IMR-90 (cell line): ENCODE data around the gene COL27A1. TPM values are rescaled to one million over a fixed set of nuclear protein-coding genes. Genes with fewer than 3 reads are reported as not detected.

ENCODE experiments used
- ATAC-seq: fragments of 200-7000 bp; cut with Tn5 transposase; 2 replicates; pipeline ENCODE4 v1.9.1; 2020; ENCODE audit warnings: low read depth, mild to moderate bottlenecking, moderate library complexity
- BruUV-seq: library from RNA; stranded (reverse); fragments of 400-500 nt; replicated peaks from 2 replicates; lab custom pipeline; 2021; lab: Mats Ljungman, UMichigan
- CTCF ChIA-PET: fragments of 300-600 bp; formaldehyde crosslinking; extraction: SDS; loops from one replicate; lab custom pipeline; 2021; ENCODE audit warnings: antibody characterized with exemption; lab: Yijun Ruan, JAX
- POLR2A ChIA-PET: fragments of 300-600 bp; sonication (Branson Sonifier 250); formaldehyde crosslinking; loops from one replicate; lab custom pipeline; 2022; ENCODE audit warnings: antibody characterized with exemption; ENCODE audit not compliant: unreplicated experiment; lab: Charles Lee
- DNase-seq: peaks from one replicate; pipeline ENCODE4 v3.0.0; 2013
- H2AFZ ChIP-seq: replicated peaks from 2 replicates; pipeline ENCODE3; 2013; ENCODE audit warnings: low read length, mild to moderate bottlenecking; ENCODE audit not compliant: poor library complexity
- H2AK5ac ChIP-seq: 2 replicates; pipeline ENCODE4 v1.6.1; 2013; ENCODE audit warnings: low read depth, low read length, inconsistent platforms
- H2AK9ac ChIP-seq: replicated peaks from 2 replicates; pipeline ENCODE3; 2013; ENCODE audit warnings: mild to moderate bottlenecking, low read depth, low read length, moderate library complexity; ENCODE audit not compliant: poor library complexity
- H2BK120ac ChIP-seq: 2 replicates; pipeline ENCODE4 v1.6.1; 2013; ENCODE audit warnings: low read depth, low read length, inconsistent platforms
- H2BK15ac ChIP-seq: 3 replicates; pipeline ENCODE4 v1.6.1; 2013; ENCODE audit warnings: low read depth, low read length, inconsistent platforms
- H2BK20ac ChIP-seq: 2 replicates; pipeline ENCODE4 v1.6.1; 2013; ENCODE audit warnings: low read depth, mild to moderate bottlenecking, inconsistent platforms, low read length, moderate library complexity
- H2BK5ac ChIP-seq: 2 replicates; pipeline ENCODE4 v1.6.1; 2013; ENCODE audit warnings: mild to moderate bottlenecking, low read depth, low read length, inconsistent platforms; ENCODE audit not compliant: poor library complexity, severe bottlenecking
- H3K14ac ChIP-seq: replicated peaks from 2 replicates; pipeline ENCODE4 v1.6.1; 2013; ENCODE audit warnings: low read depth, low read length, inconsistent platforms
- H3K18ac ChIP-seq: 2 replicates; pipeline ENCODE4 v1.6.1; 2013; ENCODE audit warnings: low read depth, low read length, control low read depth
- H3K23ac ChIP-seq: 2 replicates; pipeline ENCODE4 v1.6.1; 2013; ENCODE audit warnings: low read depth, low read length, inconsistent platforms
- H3K27ac ChIP-seq: 2 replicates; pipeline ENCODE4 v1.5.1; 2013; ENCODE audit warnings: mild to moderate bottlenecking, control low read depth, low read length; ENCODE audit not compliant: insufficient read depth
- H3K27me3 ChIP-seq: 2 replicates; pipeline ENCODE4 v1.6.1; 2013; ENCODE audit warnings: low read length; ENCODE audit not compliant: control insufficient read depth, insufficient read depth
- H3K36me3 ChIP-seq: 2 replicates; pipeline ENCODE4 v1.6.1; 2013; ENCODE audit warnings: low read length, mixed read lengths; ENCODE audit not compliant: control insufficient read depth, insufficient read depth
- H3K4ac ChIP-seq: 2 replicates; pipeline ENCODE4 v1.6.1; 2013; ENCODE audit warnings: low read depth, low read length, inconsistent platforms
- H3K4me1 ChIP-seq: 2 replicates; pipeline ENCODE4 v1.6.1; 2013; ENCODE audit warnings: low read length, mixed read lengths; ENCODE audit not compliant: control insufficient read depth, insufficient read depth
- H3K4me2 ChIP-seq: 2 replicates; pipeline ENCODE4 v1.6.1; 2013; ENCODE audit warnings: low read depth, mild to moderate bottlenecking, control low read depth, low read length, moderate library complexity
- H3K4me3 ChIP-seq: 2 replicates; pipeline ENCODE4 v1.5.1; 2013; ENCODE audit warnings: low read depth, mild to moderate bottlenecking, control low read depth, low read length, moderate library complexity; ENCODE audit not compliant: insufficient read depth
- H3K56ac ChIP-seq: 2 replicates; pipeline ENCODE4 v1.6.1; 2013; ENCODE audit warnings: low read length, inconsistent platforms; ENCODE audit not compliant: insufficient read depth; ENCODE audit errors: extremely low read depth
- H3K79me1 ChIP-seq, 2 experiments: 2 replicates each; pipeline ENCODE4 v1.6.1; 2013; ENCODE audit warnings: low read length in 2 of 2, inconsistent platforms in 1 of 2, low read depth in 1 of 2
- H3K9ac ChIP-seq: 2 replicates; pipeline ENCODE4 v1.6.1; 2013; ENCODE audit warnings: low read depth, low read length, control low read depth
- H3K9me1 ChIP-seq: 2 replicates; pipeline ENCODE4 v1.6.1; 2013; ENCODE audit warnings: low read length, inconsistent platforms; ENCODE audit not compliant: insufficient read depth
- H3K9me3 ChIP-seq: 2 replicates; pipeline ENCODE4 v1.6.1; 2013; ENCODE audit warnings: low read length; ENCODE audit not compliant: control insufficient read depth, insufficient read depth
- H4K20me1 ChIP-seq: 2 replicates; pipeline ENCODE4 v1.6.1; 2013; ENCODE audit warnings: low read length, inconsistent platforms; ENCODE audit not compliant: insufficient read depth
- H4K5ac ChIP-seq: 2 replicates; pipeline ENCODE4 v1.6.1; 2013; ENCODE audit warnings: mild to moderate bottlenecking, low read depth, low read length, control low read depth
- H4K8ac ChIP-seq, 2 experiments: 2 replicates each; pipeline ENCODE4 v1.6.1; 2013; ENCODE audit warnings: low read depth in 2 of 2, low read length in 2 of 2, control low read depth in 1 of 2, inconsistent platforms in 1 of 2
- H4K91ac ChIP-seq: 2 replicates; pipeline ENCODE4 v1.6.1; 2013; ENCODE audit warnings: low read depth, low read length, inconsistent platforms; ENCODE audit not compliant: insufficient read depth
- BHLHE40 ChIP-seq: fragments of 150-350 bp; IDR thresholded peaks from 2 replicates; pipeline ENCODE4 v1.6.1; 2016; ENCODE audit warnings: mild to moderate bottlenecking, low read depth, low read length
- CEBPB ChIP-seq: IDR thresholded peaks from 2 replicates; pipeline ENCODE4 v1.6.1; 2012; ENCODE audit warnings: low read depth, low read length, improper control_type of control experiment
- CHD1 ChIP-seq: IDR thresholded peaks from 2 replicates; pipeline ENCODE4 v1.6.1; 2012; ENCODE audit warnings: low read depth, low read length, improper control_type of control experiment
- ELK1 ChIP-seq: fragments of 150-350 bp; IDR thresholded peaks from 2 replicates; pipeline ENCODE4 v1.6.1; 2016; ENCODE audit warnings: low read depth, mild to moderate bottlenecking, low read length, moderate library complexity, borderline replicate concordance
- FOS ChIP-seq: fragments of 150-350 bp; IDR thresholded peaks from 2 replicates; pipeline ENCODE4 v1.6.1; 2016; ENCODE audit warnings: low read depth, low read length
- MAFK ChIP-seq: IDR thresholded peaks from 2 replicates; pipeline ENCODE4 v1.6.1; 2012; ENCODE audit warnings: low read depth, low read length, improper control_type of control experiment
- MAZ ChIP-seq: IDR thresholded peaks from 2 replicates; pipeline ENCODE4 v1.6.1; 2012; ENCODE audit warnings: low read depth, mild to moderate bottlenecking, low read length, improper control_type of control experiment, moderate library complexity, borderline replicate concordance
- MXI1 ChIP-seq: IDR thresholded peaks from 2 replicates; pipeline ENCODE4 v1.6.1; 2012; ENCODE audit warnings: low read depth, mild to moderate bottlenecking, low read length, moderate library complexity, borderline replicate concordance
- NFE2L2 ChIP-seq: fragments of 150-350 bp; IDR thresholded peaks from 2 replicates; pipeline ENCODE4 v1.6.1; 2016; ENCODE audit warnings: low read depth, mild to moderate bottlenecking, low read length
- RAD21 ChIP-seq: IDR thresholded peaks from 2 replicates; pipeline ENCODE4 v1.6.1; 2012; ENCODE audit warnings: low read length, improper control_type of control experiment
- RFX5 ChIP-seq: IDR thresholded peaks from 2 replicates; pipeline ENCODE4 v1.8.0; 2012; ENCODE audit warnings: low read depth, mild to moderate bottlenecking, low read length, moderate library complexity
- SMC3 ChIP-seq: fragments of 150-350 bp; IDR thresholded peaks from 2 replicates; pipeline ENCODE4 v1.6.1; 2016; ENCODE audit warnings: low read depth, mild to moderate bottlenecking, antibody characterized with exemption, low read length, moderate library complexity
- USF2 ChIP-seq: fragments of 150-350 bp; IDR thresholded peaks from 2 replicates; pipeline ENCODE4 v1.6.1; 2017; ENCODE audit warnings: mild to moderate bottlenecking, antibody characterized with exemption, low read length, low read depth
- WGBS, 2 experiments: methylation state at CpG; one replicate each; pipeline versions ENCODE4 v1.1.5 to v1.1.7; 2013; ENCODE audit warnings: missing lambda C conversion rate in 2 of 2; ENCODE audit not compliant: insufficient read length in 1 of 2; ENCODE audit errors: extremely low coverage in 2 of 2; 5-methylcytosine and 5-hydroxymethylcytosine counted together
- dilution Hi-C: fragments of 300-500 bp; cut with HindIII; formaldehyde crosslinking; loops from one replicate; pipeline ENCODE4 v1.14.3; 2018; ENCODE audit warnings: low sequenced_read_pairs; ENCODE audit not compliant: unreplicated experiment
- in situ Hi-C: fragments of 300-500 bp; cut with MboI; formaldehyde crosslinking; loops from 3 replicates; pipeline ENCODE4 v1.14.3; 2019; ENCODE audit warnings: low sequenced_read_pairs, inconsistent platforms, mixed read lengths
- intact Hi-C: fragments of 100-400 bp; cut with micrococcal nuclease; formaldehyde crosslinking; loops from 2 replicates; pipeline ENCODE4 v1.10.0; 2022
- polyA plus RNA-seq, 3 experiments: library from polyadenylated mRNA; depleted of rRNA; stranded (reverse); fragments of >200 nt; gene quantifications; 2 replicates each; pipeline ENCODE4 v1.2.3, GENCODE V29; 2012; ENCODE audit warnings: low replicate concordance in 1 of 3
- total RNA-seq: library from RNA; depleted of rRNA; stranded (reverse); fragments of >200 nt; gene quantifications from 2 replicates; pipeline ENCODE4 v1.2.3, GENCODE V29; 2012

COL27A1 gene
- total and polyA plus RNA-seq, 2 of the 4 experiments (the other 2 are of a cell fraction), result 3.2 to 18.3 TPM

- intact Hi-C loops, result no loop called here
- H3K9ac ChIP-seq, result no peak overlapping the region
- H2BK120ac ChIP-seq, result no peak overlapping the region
- H3K18ac ChIP-seq, result no peak overlapping the region
- no peak overlapping the region for H3K23ac ChIP-seq
- BruUV-seq, result no TSS peak
- no peak overlapping the region for H2AK9ac ChIP-seq
- no peak overlapping the region for H2BK20ac ChIP-seq
- no peak overlapping the region for H4K5ac ChIP-seq
- peaks cover 7 to 31% of the 10 kb centered on the region in 2 experiments; a peak in 3 of 4 replicates for H3K79me1 ChIP-seq
- no peak overlapping the region for H4K8ac ChIP-seq
- dilution Hi-C loops, result no loop called here
- no peaks in the 10 kb centered on the region for H3K27me3 ChIP-seq
- H3K4me1 ChIP-seq, result peaks cover 18% of the 10 kb centered on the region
- in situ Hi-C loops, result no loop called here
- H3K9me3 ChIP-seq, result peaks cover 2% of the 10 kb centered on the region; the same call in 1 of the 2 replicates
- DNase-seq (no peak), ATAC-seq (no peak)
- no peak overlapping the region for H3K56ac ChIP-seq
- ChIA-PET POLR2A (no interaction called here), CTCF (interaction anchor here (1.2 kb wide), 1 partner anchor 78 kb away, joined by 4 read pairs; no protein-coding TSS in a partner anchor)
- no peak overlapping the region for H2BK5ac ChIP-seq
- no peak overlapping the region for H3K14ac ChIP-seq
- H3K27ac ChIP-seq, result no peak overlapping the region
- peaks cover 27% of the 10 kb centered on the region for H3K9me1 ChIP-seq
- H3K4me2 ChIP-seq, result no peak overlapping the region
- H3K36me3 ChIP-seq, result peaks cover 9% of the 10 kb centered on the region
- H3K4me3 ChIP-seq, result no peak overlapping the region
- H4K20me1 ChIP-seq, result no peaks in the 10 kb centered on the region; the same call in none of the 2 replicates
- H3K4ac ChIP-seq, result no peak overlapping the region
- no peak overlapping the region for H2AK5ac ChIP-seq
- no peak for TF ChIP-seq ELK1
- no peak for TF ChIP-seq CHD1
- TF ChIP-seq FOS, result no peak
- no peak for TF ChIP-seq SMC3
- TF ChIP-seq BHLHE40, result no peak
- TF ChIP-seq CEBPB, result no peak
- TF ChIP-seq NFE2L2, result no peak
- TF ChIP-seq MAZ, result no peak
- no peak for TF ChIP-seq RFX5
- no peak for TF ChIP-seq MAFK
- TF ChIP-seq USF2, result no peak
- no peak for TF ChIP-seq MXI1
- TF ChIP-seq RAD21, result no peak
- no CpG with 5 or more reads among the region's 11 CpGs for WGBS, 2 experiments
- no peak overlapping the region for H4K91ac ChIP-seq
- no peak overlapping the region for H2AFZ ChIP-seq
- no peak overlapping the region for H2BK15ac ChIP-seq
Observed at GRCh38 chr9:114185570-114186490, 30.5 kb downstream of the COL27A1 start.
